ENCODE results near the gene FRMD5.

- TF ChIP-seq CTCF (IDR thresholded peaks at IDR 0.05; ENCODE audit: low read depth, low read length): no peak
- no peak for TF ChIP-seq EZH2phosphoT487 (IDR thresholded peaks at IDR 0.05; ENCODE audit: low read depth)
Observed at GRCh38 chr15:44081026-44082013, 113.8 kb downstream of the FRMD5 start.

Data from OCI-LY3 (cell line).